HepG2 (cell line): ENCODE data around the gene CNOT2. TPM values are rescaled to one million over a fixed set of nuclear protein-coding genes. Genes with fewer than 3 reads are reported as not detected.

Experiments used
- ATAC-seq: fragments of 200-7000 bp; cut with Tn5 transposase; 3 replicates; pipeline ENCODE4 v1.9.1; 2020; ENCODE audit warnings: mild to moderate bottlenecking, moderate library complexity
- BruUV-seq: library from RNA; stranded (reverse); fragments of 400-500 nt; replicated peaks from 2 replicates; lab custom pipeline; 2021; lab: Mats Ljungman, UMichigan
- CTCF ChIA-PET: fragments of 300-600 bp; formaldehyde crosslinking; extraction: SDS; loops from one replicate; lab custom pipeline; 2021; ENCODE audit warnings: low total read pairs, inconsistent platforms, low intra/inter-chr PET ratio; lab: Yijun Ruan, JAX
- POLR2A ChIA-PET: fragments of 350-600 bp; sonication (Branson Sonifier 250); formaldehyde crosslinking; loops from one replicate; lab custom pipeline; 2020; ENCODE audit warnings: antibody characterized with exemption, inconsistent platforms; lab: Yijun Ruan, JAX
- DNase-seq: peaks from one replicate; pipeline ENCODE4 v3.0.0-alpha.2; 2015; ENCODE audit warnings: low spot score
- FAIRE-seq: peaks from 3 replicates; lab custom pipeline; 2011; peaks lifted over from hg19 to GRCh38; lab: Jason Lieb, UNC
- H2AFZ ChIP-seq: one replicate; pipeline ENCODE4 v1.6.1; 2011; ENCODE audit warnings: low read length, inconsistent platforms
- H3K27ac ChIP-seq: fragments of 300-600 bp; 3 replicates; pipeline ENCODE4 v1.8.0; 2011; ENCODE audit warnings: mixed run types, mild to moderate bottlenecking, mixed read lengths, low read length, inconsistent platforms; ENCODE audit not compliant: insufficient read depth; ENCODE audit errors: extremely low read length
- H3K27me3 ChIP-seq, 2 experiments: fragments of 200-600 bp in 1 of 2; 2 replicates in 1 of 2; 3 replicates in 1 of 2; pipeline versions ENCODE4 v1.6.0 to v1.8.0; 2011; ENCODE audit warnings: low read length in 2 of 2, mild to moderate bottlenecking in 2 of 2, moderate library complexity in 2 of 2, inconsistent platforms in 1 of 2; ENCODE audit not compliant: insufficient read depth in 2 of 2, control insufficient read depth in 1 of 2
- H3K36me3 ChIP-seq, 2 experiments: fragments of 200-600 bp in 1 of 2; replicated peaks in 1 of 2; 2 replicates in 1 of 2; 3 replicates in 1 of 2; pipeline versions ENCODE4 v1.5.1 to v1.8.0; 2011; ENCODE audit warnings: low read length in 2 of 2, inconsistent platforms in 1 of 2; ENCODE audit not compliant: insufficient read depth in 2 of 2, control insufficient read depth in 1 of 2
- H3K4me1 ChIP-seq: 2 replicates; pipeline ENCODE4 v1.5.1; 2012; ENCODE audit warnings: low read length, inconsistent platforms; ENCODE audit not compliant: insufficient read depth
- H3K4me2 ChIP-seq: 2 replicates; pipeline ENCODE4 v1.6.0; 2011; ENCODE audit warnings: low read depth, low read length, inconsistent platforms
- H3K4me3 ChIP-seq, 3 experiments: fragments of 200-600 bp in 1 of 3; sonication (generic), shearing (Covaris generic) in 1 of 3; replicated peaks in 1 of 3; 2 replicates each; pipeline ENCODE4 v1.5.1; 2011 to 2016; ENCODE audit warnings: low read length in 3 of 3, inconsistent platforms in 2 of 3, low read depth in 2 of 3, mild to moderate bottlenecking in 2 of 3, control low read depth in 1 of 3, mixed read lengths in 1 of 3; ENCODE audit not compliant: insufficient read depth in 1 of 3
- H3K79me2 ChIP-seq: one replicate; pipeline ENCODE4 v1.6.1; 2011; ENCODE audit warnings: low read length, inconsistent platforms; ENCODE audit not compliant: insufficient read depth
- H3K9ac ChIP-seq: 2 replicates; pipeline ENCODE4 v1.6.0; 2011; ENCODE audit warnings: mild to moderate bottlenecking, low read depth, low read length, inconsistent platforms; ENCODE audit not compliant: insufficient read depth
- H3K9me3 ChIP-seq: 2 replicates; pipeline ENCODE4 v1.5.1; 2012; ENCODE audit warnings: mild to moderate bottlenecking, low read length
- H4K20me1 ChIP-seq: 2 replicates; pipeline ENCODE4 v1.6.0; 2011; ENCODE audit warnings: inconsistent platforms, mild to moderate bottlenecking, low read length, moderate library complexity; ENCODE audit not compliant: insufficient read depth
- IRF2 ChIP-seq: IDR thresholded peaks from 2 replicates; pipeline ENCODE4 v1.6.1; 2018; ENCODE audit warnings: missing genetic modification reagents, missing compliant biosample characterization
- RFXAP ChIP-seq: sonication (generic); formaldehyde crosslinking; IDR thresholded peaks from 2 replicates; pipeline ENCODE4 v1.4.0; 2020; ENCODE audit warnings: missing genetic modification reagents, borderline replicate concordance
- SNAPC2 ChIP-seq: sonication (generic); formaldehyde crosslinking; IDR thresholded peaks from 2 replicates; pipeline ENCODE4 v1.8.1; 2022; ENCODE audit warnings: mild to moderate bottlenecking, missing genetic modification reagents
- ZBTB2 ChIP-seq: sonication (generic); formaldehyde crosslinking; IDR thresholded peaks from 2 replicates; pipeline ENCODE4 v1.8.0; 2022; ENCODE audit warnings: low read depth, missing genetic modification reagents
- ZBTB40 ChIP-seq, 2 experiments: fragments of 450-650 bp in 1 of 2; sonication (generic) in 1 of 2; formaldehyde crosslinking in 1 of 2; IDR thresholded peaks; 2 replicates each; pipeline versions ENCODE4 v1.6.1 to v1.8.0; 2016 to 2022; ENCODE audit warnings: antibody characterized with exemption in 1 of 2, mild to moderate bottlenecking in 1 of 2, missing genetic modification reagents in 1 of 2
- ZMYM3 ChIP-seq: sonication (generic); formaldehyde crosslinking; IDR thresholded peaks from 2 replicates; pipeline ENCODE4 v1.5.1; 2020; ENCODE audit warnings: mild to moderate bottlenecking, missing genetic modification reagents
- ZNF430 ChIP-seq: sonication (generic); formaldehyde crosslinking; IDR thresholded peaks from 2 replicates; pipeline ENCODE4 v1.9.0; 2021; ENCODE audit warnings: mild to moderate bottlenecking, missing genetic modification reagents
- ZNF468 ChIP-seq: sonication (generic); formaldehyde crosslinking; IDR thresholded peaks from 2 replicates; pipeline ENCODE4 v1.8.0; 2022; ENCODE audit warnings: mild to moderate bottlenecking, moderate library complexity, missing genetic modification reagents
- ZNF543 ChIP-seq: sonication (generic); formaldehyde crosslinking; IDR thresholded peaks from 2 replicates; pipeline ENCODE4 v1.4.0; 2020; ENCODE audit warnings: mild to moderate bottlenecking, missing genetic modification reagents
- ZNF720 ChIP-seq: sonication (generic); formaldehyde crosslinking; IDR thresholded peaks from 2 replicates; pipeline ENCODE4 v1.4.0; 2020; ENCODE audit warnings: missing genetic modification reagents
- ZNF737 ChIP-seq: sonication (generic); formaldehyde crosslinking; IDR thresholded peaks from 2 replicates; pipeline ENCODE4 v1.5.0; 2020; ENCODE audit warnings: missing genetic modification reagents, mild to moderate bottlenecking, borderline replicate concordance
- WGBS: methylation state at CpG from one replicate; pipeline ENCODE4 v1.1.6; 2017; ENCODE audit warnings: low lambda C conversion rate; 5-methylcytosine and 5-hydroxymethylcytosine counted together
- in situ Hi-C: cut with HindIII; loops from 2 replicates; pipeline ENCODE4 v1.10.0; 2017; ENCODE audit warnings: low pct_unique_long_range_greater_than_20kb; ENCODE audit not compliant: extremely low pct_ligation_motif_present
- intact Hi-C: fragments of 100-400 bp; cut with micrococcal nuclease; formaldehyde crosslinking; loops from one replicate; pipeline ENCODE4 v1.10.0; 2022; ENCODE audit not compliant: unreplicated experiment
- polyA plus RNA-seq, 8 experiments: library from polyadenylated mRNA; depleted of rRNA in 3 of 8; stranded (reverse) in 7 of 8; unstranded in 1 of 8; fragments of >200 nt; fragmentation: Illumina TruSeq in 4 of 8; extraction: Trizol in 4 of 8; gene quantifications; 2 replicates each; pipeline versions ENCODE4 v1.2.1 to v1.2.3, GENCODE V29; 2011 to 2016; ENCODE audit warnings: low read depth in 4 of 8, missing spikeins in 1 of 8, mixed read lengths in 1 of 8; ENCODE audit not compliant: insufficient read depth in 1 of 8
- total RNA-seq, 5 experiments: library from RNA; depleted of rRNA; stranded (reverse); fragments of >200 nt; fragmentation: Illumina TruSeq; extraction: Trizol; gene quantifications; 2 replicates each; pipeline ENCODE4 v1.2.3, GENCODE V29; 2016; ENCODE audit warnings: low read depth in 1 of 5
- TF ChIP-seq, protein P1 (sequence below): sonication (generic); formaldehyde crosslinking; IDR thresholded peaks from 2 replicates; pipeline ENCODE4 v1.4.0; 2020; ENCODE audit warnings: low read depth, mild to moderate bottlenecking, missing genetic modification reagents
- TF ChIP-seq, protein P2 (sequence below): sonication (generic); formaldehyde crosslinking; IDR thresholded peaks from 2 replicates; pipeline ENCODE4 v1.4.0; 2020; ENCODE audit warnings: mild to moderate bottlenecking, missing genetic modification reagents

Gene CNOT2
- total and polyA plus RNA-seq, 2 of the 13 experiments (the other 11 are each of a cell fraction or from before 2014, with no cell fraction given) = 54.5 to 76.6 TPM

DNA sequence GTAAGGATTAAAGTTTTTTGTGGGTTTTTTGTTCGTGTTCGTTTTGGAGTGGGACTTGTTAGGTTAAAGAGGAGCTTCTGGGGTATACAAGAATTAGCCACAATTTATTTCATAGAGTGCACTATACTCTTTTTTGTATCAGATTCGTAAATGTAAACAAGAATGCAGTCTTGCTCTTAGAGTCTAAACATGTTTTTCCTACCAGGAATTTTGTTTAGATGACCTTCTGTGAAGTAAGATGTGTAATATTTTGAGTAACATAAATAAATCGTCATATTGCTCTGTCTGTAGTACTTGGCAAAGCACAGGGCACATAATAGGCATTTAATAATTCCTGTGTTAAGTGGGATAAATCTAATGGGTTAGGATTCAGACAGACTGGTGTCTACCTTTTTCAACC, 9.6 kb downstream of the CNOT2 start (continued):
- TF ChIP-seq, protein P1, sequence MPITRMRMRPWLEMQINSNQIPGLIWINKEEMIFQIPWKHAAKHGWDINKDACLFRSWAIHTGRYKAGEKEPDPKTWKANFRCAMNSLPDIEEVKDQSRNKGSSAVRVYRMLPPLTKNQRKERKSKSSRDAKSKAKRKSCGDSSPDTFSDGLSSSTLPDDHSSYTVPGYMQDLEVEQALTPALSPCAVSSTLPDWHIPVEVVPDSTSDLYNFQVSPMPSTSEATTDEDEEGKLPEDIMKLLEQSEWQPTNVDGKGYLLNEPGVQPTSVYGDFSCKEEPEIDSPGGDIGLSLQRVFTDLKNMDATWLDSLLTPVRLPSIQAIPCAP (CRISPR knock-in tag) = no peak
- no peak for TF ChIP-seq ZNF737
- TF ChIP-seq ZBTB2 = no peak
- TF ChIP-seq IRF2 (CRISPR knock-in tag) = no peak
- TF ChIP-seq ZNF468 = no peak
- TF ChIP-seq, all 625 proteins: peak for 0

GRCh38 chr12:70254225-70254624, 11.0 kb downstream of the CNOT2 start:
- in situ Hi-C loops = no loop called here
- H3K4me2 ChIP-seq = no peak overlapping the region
- H2AFZ ChIP-seq = no peak overlapping the region
- 0 out of 5 replicates have a peak, but pooled peaks cover 0 to 3% of the 10 kb centered on the region in 2 experiments for H3K36me3 ChIP-seq
- no peaks in the 10 kb centered on the region for H3K9me3 ChIP-seq
- no peak overlapping the region for H3K27ac ChIP-seq
- no peaks in the 10 kb centered on the region; a peak in 1 of 5 replicates for H3K27me3 ChIP-seq
- ATAC-seq (no peak), DNase-seq (no peak), FAIRE-seq (no peak)
- peaks cover 37% of the 10 kb centered on the region for H3K4me1 ChIP-seq
- no TSS peak for BruUV-seq
- no peak overlapping the region for H3K4me3 ChIP-seq
- 97% methylated on average over 5 of the region's 5 CpGs for WGBS
- H3K79me2 ChIP-seq = peaks cover 98% of the 10 kb centered on the region
- no peak overlapping the region for H3K9ac ChIP-seq
- intact Hi-C loops = no loop called here
- peaks cover 47% of the 10 kb centered on the region for H4K20me1 ChIP-seq
- ChIA-PET POLR2A (no interaction called here), CTCF (no interaction called here)
- TF ChIP-seq ZNF430 (no peak), RFXAP (no peak), SNAPC2 (CRISPR knock-in tag) (no peak), ZBTB40 (IDR thresholded peaks at IDR 0.05) (no peak), ZBTB40 (CRISPR knock-in tag; IDR thresholded peaks at IDR 0.05) (no peak), ZMYM3 (no peak), ZNF720 (CRISPR knock-in tag) (no peak), ZNF543 (CRISPR knock-in tag) (no peak)
- TF ChIP-seq, protein P2, sequence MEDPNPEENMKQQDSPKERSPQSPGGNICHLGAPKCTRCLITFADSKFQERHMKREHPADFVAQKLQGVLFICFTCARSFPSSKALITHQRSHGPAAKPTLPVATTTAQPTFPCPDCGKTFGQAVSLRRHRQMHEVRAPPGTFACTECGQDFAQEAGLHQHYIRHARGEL = no peak
